Prostate gland (tissue), 2 donors: ENCODE results near the gene DENND4C. TPM values are rescaled to one million over a fixed set of nuclear protein-coding genes. Genes with fewer than 3 reads are reported as not detected.

Experiments used
- DNase-seq: peaks from one replicate; pipeline ENCODE4 v3.0.0-alpha.2; 2019; ENCODE audit warnings: low spot score
- H3K27ac ChIP-seq, 2 donors: fragments of 200-600 bp; sonication (generic); 2 replicates each; pipeline ENCODE4 v1.5.1; 2017 to 2019
- H3K27me3 ChIP-seq: fragments of 200-600 bp; sonication (generic); replicated peaks from 2 replicates; pipeline ENCODE4 v1.5.1; 2019; ENCODE audit not compliant: insufficient read depth
- H3K36me3 ChIP-seq, 2 donors: fragments of 200-600 bp; sonication (generic); 1 replicate in 1 of 2; 2 replicates in 1 of 2; pipeline versions ENCODE4 v1.5.1 to v1.8.1; 2017 to 2019
- H3K4me1 ChIP-seq: fragments of 200-600 bp; sonication (generic); replicated peaks from 2 replicates; pipeline ENCODE4 v1.5.1; 2019
- H3K4me3 ChIP-seq, 2 donors: fragments of 200-600 bp; sonication (generic); 2 replicates each; pipeline ENCODE4 v1.5.1; 2017 to 2019
- H3K9me3 ChIP-seq: fragments of 200-600 bp; sonication (generic); 2 replicates; pipeline ENCODE4 v1.5.1; 2017
- POLR2A ChIP-seq: fragments of 450-650 bp; IDR thresholded peaks from one replicate; pipeline ENCODE4 v1.6.1; 2016; ENCODE audit warnings: antibody characterized with exemption, mild to moderate bottlenecking
- POLR2AphosphoS5 ChIP-seq: sonication (generic); formaldehyde crosslinking; IDR thresholded peaks from one replicate; pipeline ENCODE4 v1.6.1; 2017; ENCODE audit warnings: antibody characterized with exemption
- WGBS: methylation state at CpG from one replicate; pipeline ENCODE4 v1.1.5; 2018; 5-methylcytosine and 5-hydroxymethylcytosine counted together
- intact Hi-C: fragments of 100-400 bp; cut with DNase I; formaldehyde crosslinking; loops from one replicate; pipeline ENCODE4 v1.14.2; 2022
- total RNA-seq, 2 donors: library from RNA; depleted of rRNA; stranded (reverse); fragments of >200 nt; gene quantifications; one replicate each; pipeline ENCODE4 v1.1.0, GENCODE V29; 2016
- TF ChIP-seq, protein P1 (sequence below), 4 experiments: fragments of 200-600 bp in 2 of 4; fragments of 450-650 bp in 2 of 4; sonication (generic) in 2 of 4; IDR thresholded peaks; 1 replicate in 3 of 4; 2 replicates in 1 of 4; pipeline ENCODE4 v1.5.1; 2016 to 2019; ENCODE audit warnings: antibody characterized with exemption in 4 of 4, mild to moderate bottlenecking in 2 of 4, moderate library complexity in 2 of 4

Gene DENND4C
- total RNA-seq, 2 donors from 2014 or later: 71.4 to 104 TPM

DNA sequence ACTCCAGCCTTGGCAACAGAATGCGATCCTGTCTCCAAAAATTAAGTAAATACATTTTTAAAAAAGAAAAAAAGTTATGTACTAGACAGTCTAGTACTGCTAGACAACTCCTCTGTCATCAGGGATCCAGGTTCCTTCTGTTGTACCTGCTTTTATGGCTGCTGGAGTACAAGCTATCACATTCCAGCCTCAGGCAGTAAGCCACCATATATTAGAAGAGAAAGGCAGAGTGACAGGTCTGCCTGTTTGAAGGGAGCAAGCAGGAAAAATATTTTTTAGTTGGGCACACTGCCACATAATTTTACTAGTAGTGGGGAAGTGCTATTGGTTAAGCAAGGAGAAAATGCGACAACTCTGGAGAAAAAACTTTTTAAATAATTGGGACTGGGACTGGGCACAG lies 138.6 kb downstream of the DENND4C start:
- Histone ChIP-seq H3K36me3 (peaks cover 0 to 3% of the 10 kb centered on the region in 2 donors), H3K4me1 (no peaks in the 10 kb centered on the region), H3K27ac (no peak overlapping the region), H3K9me3 (no peaks in the 10 kb centered on the region), H3K4me3 (no peak overlapping the region), H3K27me3 (no peaks in the 10 kb centered on the region)
- intact Hi-C loops: no loop called here
- no peak for DNase-seq
- no peak for TF ChIP-seq POLR2AphosphoS5
- no peak for TF ChIP-seq POLR2A
- TF ChIP-seq, protein P1, sequence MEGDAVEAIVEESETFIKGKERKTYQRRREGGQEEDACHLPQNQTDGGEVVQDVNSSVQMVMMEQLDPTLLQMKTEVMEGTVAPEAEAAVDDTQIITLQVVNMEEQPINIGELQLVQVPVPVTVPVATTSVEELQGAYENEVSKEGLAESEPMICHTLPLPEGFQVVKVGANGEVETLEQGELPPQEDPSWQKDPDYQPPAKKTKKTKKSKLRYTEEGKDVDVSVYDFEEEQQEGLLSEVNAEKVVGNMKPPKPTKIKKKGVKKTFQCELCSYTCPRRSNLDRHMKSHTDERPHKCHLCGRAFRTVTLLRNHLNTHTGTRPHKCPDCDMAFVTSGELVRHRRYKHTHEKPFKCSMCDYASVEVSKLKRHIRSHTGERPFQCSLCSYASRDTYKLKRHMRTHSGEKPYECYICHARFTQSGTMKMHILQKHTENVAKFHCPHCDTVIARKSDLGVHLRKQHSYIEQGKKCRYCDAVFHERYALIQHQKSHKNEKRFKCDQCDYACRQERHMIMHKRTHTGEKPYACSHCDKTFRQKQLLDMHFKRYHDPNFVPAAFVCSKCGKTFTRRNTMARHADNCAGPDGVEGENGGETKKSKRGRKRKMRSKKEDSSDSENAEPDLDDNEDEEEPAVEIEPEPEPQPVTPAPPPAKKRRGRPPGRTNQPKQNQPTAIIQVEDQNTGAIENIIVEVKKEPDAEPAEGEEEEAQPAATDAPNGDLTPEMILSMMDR (IDR thresholded peaks at IDR 0.05): no peak
- 73% methylated on average over 2 of the region's 2 CpGs for WGBS

DNA sequence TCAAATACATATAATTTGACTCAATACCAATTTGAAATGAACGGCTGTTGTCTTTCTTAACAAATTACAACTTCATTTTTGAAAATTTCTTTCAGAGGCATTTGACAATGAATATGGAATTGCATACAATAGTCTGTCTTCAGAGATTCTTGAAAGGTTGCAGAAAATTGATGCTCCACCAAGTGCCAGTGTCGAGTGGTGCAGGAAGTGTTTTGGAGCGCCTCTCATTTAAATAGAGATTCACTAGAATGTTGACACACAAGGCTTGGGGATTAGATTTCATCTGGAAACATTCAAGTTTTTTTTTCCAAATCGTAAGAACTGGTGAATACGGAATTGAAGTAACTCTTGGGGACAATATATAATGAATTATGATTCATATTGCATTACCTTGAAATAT lies 141.4 kb downstream of the DENND4C start:
- peaks cover 0 to 10% of the 10 kb centered on the region in 2 donors for H3K36me3 ChIP-seq
- 60% methylated on average over 5 of the region's 5 CpGs for WGBS
- intact Hi-C loops: loop anchor here (10.0 kb wide), 1 partner anchor 247 kb away; the partner anchor contains the start of gene PLIN2

DNA sequence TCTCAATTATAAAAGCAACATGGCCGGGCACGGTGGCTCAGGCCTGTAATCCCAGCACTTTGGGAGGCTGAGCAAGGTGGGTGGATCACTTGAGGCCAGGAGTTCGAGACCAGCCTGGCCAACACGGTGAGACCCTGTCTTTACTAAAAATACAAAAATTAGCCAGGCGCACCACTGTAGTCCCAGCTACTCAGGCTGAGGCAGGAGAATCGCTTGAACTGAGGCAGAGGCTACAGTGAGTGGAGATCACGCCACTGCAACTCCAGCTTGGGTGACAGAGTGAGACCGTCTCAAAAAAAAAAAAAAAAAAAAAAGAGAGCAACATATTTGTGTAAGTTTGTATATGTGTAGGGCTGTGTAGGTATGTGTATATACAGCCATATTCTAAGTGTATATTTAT lies 142.1 kb downstream of the DENND4C start:
- Histone ChIP-seq H3K27me3 (no peaks in the 10 kb centered on the region), H3K4me3 (no peak overlapping the region), H3K4me1 (no peaks in the 10 kb centered on the region), H3K36me3 (peaks cover 0 to 10% of the 10 kb centered on the region in 2 donors), H3K27ac (no peak overlapping the region), H3K9me3 (no peaks in the 10 kb centered on the region)
- no peak for DNase-seq
- intact Hi-C loops: loop anchor here (10.0 kb wide), 1 partner anchor 248 kb away; the partner anchor contains the start of gene PLIN2
- 96% methylated on average over 8 of the region's 8 CpGs for WGBS
- TF ChIP-seq, protein P1 (IDR thresholded peaks at IDR 0.05): no peak
- TF ChIP-seq POLR2A: no peak
- TF ChIP-seq POLR2AphosphoS5: no peak

More for the DNA sequence above, 141.4 kb downstream of the DENND4C start:
- no peaks in the 10 kb centered on the region for H3K27me3 ChIP-seq
- H3K4me1 ChIP-seq: no peaks in the 10 kb centered on the region
- no peak for TF ChIP-seq POLR2AphosphoS5
- no peak for TF ChIP-seq POLR2A
- TF ChIP-seq, protein P1 (IDR thresholded peaks at IDR 0.05): no peak
- H3K27ac ChIP-seq: no peak overlapping the region
- H3K9me3 ChIP-seq: no peaks in the 10 kb centered on the region
- no peak overlapping the region for H3K4me3 ChIP-seq
- DNase-seq: no peak

DNA sequence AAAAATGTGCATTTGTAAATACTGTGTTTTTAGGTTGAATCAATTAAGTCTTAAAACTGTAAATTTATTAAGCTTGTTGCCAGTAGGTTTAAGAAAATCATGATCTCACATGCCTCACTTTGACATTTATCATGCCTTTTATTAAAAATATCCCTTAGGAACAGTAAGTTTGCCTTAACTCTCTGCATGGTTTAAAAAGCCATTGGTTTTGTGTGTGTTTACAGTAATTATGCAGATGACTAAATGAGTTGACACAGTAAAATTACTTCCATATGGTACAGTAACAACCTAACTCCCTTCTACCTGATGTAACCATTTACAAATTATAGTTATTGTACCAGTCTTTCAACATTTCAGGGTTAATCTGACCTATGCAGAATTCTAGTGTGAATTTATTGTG lies 143.0 kb downstream of the DENND4C start:
- peaks cover 0 to 10% of the 10 kb centered on the region in 2 donors for H3K36me3 ChIP-seq
- no peaks in the 10 kb centered on the region for H3K9me3 ChIP-seq
- H3K4me3 ChIP-seq: no peak overlapping the region
- no peak for TF ChIP-seq POLR2A
- TF ChIP-seq POLR2AphosphoS5: no peak
- TF ChIP-seq, protein P1 (IDR thresholded peaks at IDR 0.05): no peak
- no peaks in the 10 kb centered on the region for H3K27me3 ChIP-seq
- intact Hi-C loops: loop anchor here (10.0 kb wide), 1 partner anchor 249 kb away; the partner anchor contains the start of gene PLIN2
- H3K4me1 ChIP-seq: no peaks in the 10 kb centered on the region
- H3K27ac ChIP-seq: no peak overlapping the region
- DNase-seq: no peak

DNA sequence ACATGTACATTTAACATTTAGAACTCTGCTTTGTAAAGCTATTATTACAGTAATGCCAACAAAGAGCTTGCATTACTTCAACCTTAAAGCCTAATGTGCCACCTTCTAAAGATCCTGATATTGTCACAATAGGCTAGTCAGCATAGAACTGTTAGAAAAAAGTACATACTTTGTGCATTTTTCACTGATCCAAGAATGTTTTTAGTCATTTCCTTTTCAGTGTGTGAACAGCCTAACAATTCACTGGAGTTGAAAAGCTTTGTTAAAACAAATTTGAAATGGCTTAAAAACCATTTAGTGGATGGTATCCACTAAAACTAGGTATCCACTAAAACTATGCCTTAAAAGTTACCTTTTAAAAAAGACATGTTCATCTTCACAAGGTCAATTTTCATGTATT lies 145.0 kb downstream of the DENND4C start:
- no peak overlapping the region for H3K4me3 ChIP-seq
- H3K4me1 ChIP-seq: no peaks in the 10 kb centered on the region
- H3K36me3 ChIP-seq: peaks cover 0 to 10% of the 10 kb centered on the region in 2 donors
- H3K27me3 ChIP-seq: no peaks in the 10 kb centered on the region
- H3K9me3 ChIP-seq: no peaks in the 10 kb centered on the region
- no peak overlapping the region for H3K27ac ChIP-seq
- TF ChIP-seq, protein P1 (IDR thresholded peaks at IDR 0.05): no peak
- no peak for TF ChIP-seq POLR2AphosphoS5
- TF ChIP-seq POLR2A: no peak
- DNase-seq: no peak
- intact Hi-C loops: loop anchor here (10.0 kb wide), 1 partner anchor 251 kb away; the partner anchor contains the start of gene PLIN2
